HEK293 (cell line): Measurements from ENCODE around the gene ITPRIPL1.
A peak's percentile ranks its signal among the peaks of the same experiment; 100 is the strongest.

Experiments
- CTCF ChIA-PET: fragments of 350-600 bp; formaldehyde crosslinking; extraction: SDS; loops from one replicate; lab custom pipeline; 2021; ENCODE audit warnings: antibody characterized with exemption; lab: Yijun Ruan, JAX
- POLR2A ChIA-PET: fragments of 300-600 bp; formaldehyde crosslinking; extraction: SDS; loops from one replicate; lab custom pipeline; 2020; ENCODE audit warnings: antibody characterized with exemption, inconsistent platforms; lab: Yijun Ruan, JAX
- H3K27ac ChIP-seq: fragments of 200-500 bp; sonication (Bioruptor generic); 2 replicates; pipeline ENCODE4 v1.5.1; 2014; ENCODE audit warnings: low read depth, low read length, control low read depth, inconsistent platforms; ENCODE audit errors: extremely low read depth
- H3K36me3 ChIP-seq, 2 experiments: fragments of 200-500 bp in 1 of 2; sonication (Bioruptor generic) in 1 of 2; 1 replicate in 1 of 2; 2 replicates in 1 of 2; pipeline ENCODE4 v1.5.1; 2014 to 2017; ENCODE audit warnings: inconsistent platforms in 2 of 2, low read length in 2 of 2; ENCODE audit not compliant: control insufficient read depth in 2 of 2, insufficient read depth in 1 of 2
- H3K4me1 ChIP-seq: fragments of 200-500 bp; sonication (Bioruptor generic); 2 replicates; pipeline ENCODE4 v1.5.1; 2014; ENCODE audit warnings: mild to moderate bottlenecking, low read length, inconsistent platforms; ENCODE audit not compliant: control insufficient read depth, insufficient read depth
- H3K4me3 ChIP-seq: 2 replicates; pipeline ENCODE4 v1.5.1; 2011; ENCODE audit warnings: low read depth, mild to moderate bottlenecking, control low read depth, low read length, moderate library complexity
- H3K9me3 ChIP-seq: fragments of 200-500 bp; sonication (Bioruptor generic); 2 replicates; pipeline ENCODE4 v1.5.1; 2014; ENCODE audit warnings: low read depth, low read length, inconsistent platforms; ENCODE audit not compliant: control insufficient read depth, insufficient read depth
- EGR2 ChIP-seq: fragments of 450-650 bp; formaldehyde crosslinking; IDR thresholded peaks from 2 replicates; pipeline ENCODE4 v1.5.1; 2016; ENCODE audit warnings: low read depth, missing biosample characterization, missing genetic modification characterization
- ELK4 ChIP-seq: IDR thresholded peaks from 2 replicates; pipeline ENCODE4 v1.6.1; 2011; ENCODE audit warnings: mild to moderate bottlenecking, low read depth, low read length, borderline replicate concordance
- FEZF1 ChIP-seq: fragments of 450-650 bp; formaldehyde crosslinking; IDR thresholded peaks from 2 replicates; pipeline ENCODE4 v1.5.1; 2016; ENCODE audit warnings: missing biosample characterization, missing genetic modification characterization
- GLIS1 ChIP-seq: fragments of 450-650 bp; formaldehyde crosslinking; IDR thresholded peaks from 2 replicates; pipeline ENCODE4 v1.5.1; 2016; ENCODE audit warnings: missing biosample characterization, missing genetic modification characterization
- HOXA7 ChIP-seq: sonication (generic); formaldehyde crosslinking; IDR thresholded peaks from 2 replicates; pipeline ENCODE4 v1.8.1; 2022; ENCODE audit warnings: missing genetic modification reagents, borderline replicate concordance
- INSM2 ChIP-seq: fragments of 450-650 bp; formaldehyde crosslinking; IDR thresholded peaks from 2 replicates; pipeline ENCODE4 v1.5.1; 2016; ENCODE audit warnings: missing biosample characterization, missing genetic modification characterization
- OSR2 ChIP-seq: fragments of 450-650 bp; formaldehyde crosslinking; IDR thresholded peaks from 2 replicates; pipeline ENCODE4 v1.5.1; 2016; ENCODE audit warnings: missing biosample characterization, missing genetic modification characterization
- PRDM6 ChIP-seq: fragments of 450-650 bp; formaldehyde crosslinking; IDR thresholded peaks from 2 replicates; pipeline ENCODE4 v1.5.1; 2017; ENCODE audit warnings: missing biosample characterization, missing genetic modification characterization
- SALL2 ChIP-seq: fragments of 450-650 bp; formaldehyde crosslinking; IDR thresholded peaks from 2 replicates; pipeline ENCODE4 v1.5.0; 2017; ENCODE audit warnings: missing biosample characterization, mild to moderate bottlenecking, missing genetic modification characterization, borderline replicate concordance
- SP7 ChIP-seq: fragments of 450-650 bp; formaldehyde crosslinking; IDR thresholded peaks from 2 replicates; pipeline ENCODE4 v1.5.1; 2016; ENCODE audit warnings: missing biosample characterization, missing genetic modification characterization
- TSHZ1 ChIP-seq: fragments of 450-650 bp; formaldehyde crosslinking; IDR thresholded peaks from 2 replicates; pipeline ENCODE4 v1.5.1; 2016; ENCODE audit warnings: missing biosample characterization, missing genetic modification characterization, borderline replicate concordance
- ZFHX2 ChIP-seq: fragments of 450-650 bp; formaldehyde crosslinking; conservative IDR thresholded peaks from 2 replicates; pipeline ENCODE4 v1.5.1; 2016; ENCODE audit warnings: missing biosample characterization, missing genetic modification characterization
- ZNF302 ChIP-seq: fragments of 450-650 bp; formaldehyde crosslinking; IDR thresholded peaks from 2 replicates; pipeline ENCODE4 v1.5.1; 2016; ENCODE audit warnings: missing biosample characterization, missing genetic modification characterization, low read depth
- ZNF341 ChIP-seq: fragments of 450-650 bp; formaldehyde crosslinking; IDR thresholded peaks from 2 replicates; pipeline ENCODE4; 2016; ENCODE audit warnings: low read depth, missing biosample characterization, missing genetic modification characterization
- ZNF404 ChIP-seq: fragments of 450-650 bp; formaldehyde crosslinking; IDR thresholded peaks from 2 replicates; pipeline ENCODE4 v1.5.1; 2017; ENCODE audit warnings: missing biosample characterization, missing genetic modification characterization
- ZNF654 ChIP-seq: fragments of 450-650 bp; formaldehyde crosslinking; IDR thresholded peaks from 2 replicates; pipeline ENCODE4 v1.5.1; 2016; ENCODE audit warnings: low read depth, missing biosample characterization, missing genetic modification characterization
- ZNF785 ChIP-seq: fragments of 450-650 bp; formaldehyde crosslinking; IDR thresholded peaks from 2 replicates; pipeline ENCODE4 v1.5.1; 2016; ENCODE audit warnings: missing biosample characterization, missing genetic modification characterization
- ZNF843 ChIP-seq: fragments of 450-650 bp; formaldehyde crosslinking; IDR thresholded peaks from 2 replicates; pipeline ENCODE4 v1.5.1; 2016; ENCODE audit warnings: missing biosample characterization, missing genetic modification characterization
- ZSCAN16 ChIP-seq: fragments of 450-650 bp; formaldehyde crosslinking; IDR thresholded peaks from 2 replicates; pipeline ENCODE4 v1.5.1; 2016; ENCODE audit warnings: missing biosample characterization, missing genetic modification characterization

ITPRIPL1 gene

GRCh38 chr2:96340493-96341414 lies 15.6 kb downstream of the ITPRIPL1 start:
- Histone ChIP-seq H3K4me1 (peaks cover 17% of the 10 kb centered on the region), H3K27ac (0 out of 2 replicates have a peak overlapping the region, but pooled peaks have one; percentile 8), H3K4me3 (no peak overlapping the region), H3K9me3 (no peaks in the 10 kb centered on the region), H3K36me3 (peaks cover 41 to 49% of the 10 kb centered on the region in 2 experiments)
- POLR2A ChIA-PET, result no interaction called here
- TF ChIP-seq ZSCAN16 (tag by site-specific recombination), result no peak
- no peak for TF ChIP-seq ZNF404 (tag by site-specific recombination)
- no peak for TF ChIP-seq SALL2 (tag by site-specific recombination)
- peak; percentile 60; the same call in 1 of the 2 replicates for TF ChIP-seq PRDM6 (tag by site-specific recombination)
- TF ChIP-seq ZNF785, result no peak
- peak; percentile 89 for TF ChIP-seq OSR2 (tag by site-specific recombination)
- TF ChIP-seq ZNF302 (tag by site-specific recombination), result no peak
- no peak for TF ChIP-seq ZNF843 (tag by site-specific recombination)
- no peak for TF ChIP-seq HOXA7 (CRISPR knock-in tag)
- TF ChIP-seq EGR2 (tag by site-specific recombination), result peak; percentile 57
- no peak for TF ChIP-seq ELK4
- TF ChIP-seq FEZF1 (tag by site-specific recombination), result no peak
- TF ChIP-seq TSHZ1 (tag by site-specific recombination), result no peak
- peak; percentile 47 for TF ChIP-seq ZFHX2 (tag by site-specific recombination)
- no peak for TF ChIP-seq INSM2
- no peak for TF ChIP-seq SP7 (tag by site-specific recombination)
- TF ChIP-seq ZNF341, result no peak
- no peak for TF ChIP-seq ZNF654 (tag by site-specific recombination)
- TF ChIP-seq GLIS1 (tag by site-specific recombination), result no peak
- CTCF ChIA-PET, result interaction anchor here (0.6 to 1.2 kb wide), 3 partner anchors 17 to 170 kb away, joined by 3 to 4 read pairs (median 3); no protein-coding TSS in a partner anchor
